Measurements from ENCODE around the gene LYPD6B. TPM values are rescaled to one million over a fixed set of nuclear protein-coding genes. Genes with fewer than 3 reads are reported as not detected.

LYPD6B gene
- total and polyA plus RNA-seq, 2 donors (not counting 3 experiments of a cell fraction or from before 2014, with no cell fraction given): not detected

DNA sequence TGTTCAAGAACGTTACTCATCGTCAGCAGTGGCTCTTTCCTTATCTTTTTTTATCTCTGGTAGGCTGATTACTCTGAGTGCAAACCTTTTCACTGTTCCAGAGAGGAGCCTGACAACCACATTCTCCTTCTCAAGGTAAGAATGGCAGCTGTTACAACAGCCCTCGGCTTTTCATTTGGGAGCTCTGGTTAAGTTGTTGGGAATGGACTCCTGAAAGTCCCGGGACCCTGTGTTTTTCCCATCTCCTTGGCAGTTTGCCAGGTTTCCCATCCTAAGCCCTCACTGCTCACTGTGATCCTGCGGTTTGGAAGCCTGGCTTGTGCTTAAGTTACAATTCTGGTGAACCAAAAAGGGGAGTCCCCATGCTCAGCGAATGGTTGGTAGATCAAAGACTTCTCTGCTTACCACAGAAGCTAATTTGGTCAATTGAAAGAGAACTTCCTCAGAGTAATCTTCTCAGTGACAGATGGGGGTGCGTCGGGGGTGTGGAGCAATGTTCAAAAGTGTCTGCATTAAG lies 122.3 kb downstream of the LYPD6B start:
- Histone ChIP-seq H2AFZ (ENCODE audit: low read depth, low read length) (no peak overlapping the region), H3K4me2 (ENCODE audit: insufficient read depth, low read length) (no peak overlapping the region), H3K27ac (ENCODE audit: insufficient read depth, low read depth, low read length) (no peak overlapping the region), H3K4me3 (replicated peaks in 1 of 3; ENCODE audit: insufficient read depth in 1 of 3, low read depth in 1 of 3, low read length in 3 of 3) (no peak overlapping the region), H3K27me3 (ENCODE audit: control insufficient read depth in 2 of 2, insufficient read depth in 2 of 2, low read length in 2 of 2) (no peaks in the 10 kb centered on the region), H4K20me1 (replicated peaks; ENCODE audit: control insufficient read depth, extremely low read depth, insufficient read depth, low read length) (no peaks in the 10 kb centered on the region), H3K9me3 (replicated peaks; ENCODE audit: control insufficient read depth, insufficient read depth, low read length) (no peaks in the 10 kb centered on the region), H3K9me1 (replicated peaks; ENCODE audit: control insufficient read depth, extremely low read depth, insufficient read depth, low read length) (no peaks in the 10 kb centered on the region), H3K36me3 (ENCODE audit: control insufficient read depth in 2 of 2, extremely low read depth in 1 of 2, insufficient read depth in 2 of 2, low read length in 2 of 2) (no peaks in the 10 kb centered on the region), H3K9ac (replicated peaks; ENCODE audit: extremely low read depth, insufficient read depth, low read length) (no peak overlapping the region), H3K79me2 (ENCODE audit: control insufficient read depth, insufficient read depth, low read length) (no peaks in the 10 kb centered on the region), H3K4me1 (ENCODE audit: control insufficient read depth, extremely low read depth, insufficient read depth, low read length) (no peaks in the 10 kb centered on the region)
- ChIA-PET CTCF (no interaction called here), POLR2A (no interaction called here)
- no peak for TF ChIP-seq JUN (IDR thresholded peaks at IDR 0.05; ENCODE audit: borderline replicate concordance, insufficient read depth, insufficient read length, low read depth)
- TF ChIP-seq EZH2 (IDR thresholded peaks at IDR 0.05; ENCODE audit: borderline replicate concordance, low read depth, low read length, severe bottlenecking): no peak
- no peak for TF ChIP-seq MAX (IDR thresholded peaks at IDR 0.05; ENCODE audit: insufficient read depth, insufficient read length)
- no peak for TF ChIP-seq FOS (IDR thresholded peaks at IDR 0.05; ENCODE audit: borderline replicate concordance, insufficient read depth, low read length)
- TF ChIP-seq POLR2A (IDR thresholded peaks at IDR 0.05; ENCODE audit: low read depth, low read length): no peak
- TF ChIP-seq, protein P1, sequence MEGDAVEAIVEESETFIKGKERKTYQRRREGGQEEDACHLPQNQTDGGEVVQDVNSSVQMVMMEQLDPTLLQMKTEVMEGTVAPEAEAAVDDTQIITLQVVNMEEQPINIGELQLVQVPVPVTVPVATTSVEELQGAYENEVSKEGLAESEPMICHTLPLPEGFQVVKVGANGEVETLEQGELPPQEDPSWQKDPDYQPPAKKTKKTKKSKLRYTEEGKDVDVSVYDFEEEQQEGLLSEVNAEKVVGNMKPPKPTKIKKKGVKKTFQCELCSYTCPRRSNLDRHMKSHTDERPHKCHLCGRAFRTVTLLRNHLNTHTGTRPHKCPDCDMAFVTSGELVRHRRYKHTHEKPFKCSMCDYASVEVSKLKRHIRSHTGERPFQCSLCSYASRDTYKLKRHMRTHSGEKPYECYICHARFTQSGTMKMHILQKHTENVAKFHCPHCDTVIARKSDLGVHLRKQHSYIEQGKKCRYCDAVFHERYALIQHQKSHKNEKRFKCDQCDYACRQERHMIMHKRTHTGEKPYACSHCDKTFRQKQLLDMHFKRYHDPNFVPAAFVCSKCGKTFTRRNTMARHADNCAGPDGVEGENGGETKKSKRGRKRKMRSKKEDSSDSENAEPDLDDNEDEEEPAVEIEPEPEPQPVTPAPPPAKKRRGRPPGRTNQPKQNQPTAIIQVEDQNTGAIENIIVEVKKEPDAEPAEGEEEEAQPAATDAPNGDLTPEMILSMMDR (IDR thresholded peaks at IDR 0.05; ENCODE audit: extremely low read depth in 1 of 2, insufficient read depth in 1 of 2, low read depth in 1 of 2, low read length in 2 of 2): no peak
- no peak for TF ChIP-seq POLR2AphosphoS5 (IDR thresholded peaks at IDR 0.05; ENCODE audit: insufficient read depth, low read depth, low read length)
- TF ChIP-seq GATA2 (IDR thresholded peaks at IDR 0.05; ENCODE audit: insufficient read depth, insufficient read length, low read depth, low read length): no peak
- TF ChIP-seq MYC (IDR thresholded peaks at IDR 0.05; ENCODE audit: low read depth, low read length): no peak
- no peak for DNase-seq (ENCODE audit: low read depth, low spot score)
- dilution Hi-C loops (cut with MboI; ENCODE audit: extremely low pct_ligation_motif_present, low sequenced_read_pairs): no loop called here
- intact Hi-C loops (cut with micrococcal nuclease): no loop called here
- no TSS peak for BruUV-seq (replicated peaks)
- no peak for FAIRE-seq

All from endothelial cell of umbilical vein (primary cell).